GM21529 (cell line): Measurements from ENCODE around the gene FAM78A.
"Not testable (repeated sequence)": the region's sequence is repeated elsewhere in the genome, so short reads cannot be mapped to it uniquely, and the experiment has no call there.

Experiments used
- ATAC-seq: cut with Tn5 transposase; IDR thresholded peaks from one replicate; pipeline ENCODE4 v1.9.1; 2021; ENCODE audit not compliant: unreplicated experiment

FAM78A gene

DNA sequence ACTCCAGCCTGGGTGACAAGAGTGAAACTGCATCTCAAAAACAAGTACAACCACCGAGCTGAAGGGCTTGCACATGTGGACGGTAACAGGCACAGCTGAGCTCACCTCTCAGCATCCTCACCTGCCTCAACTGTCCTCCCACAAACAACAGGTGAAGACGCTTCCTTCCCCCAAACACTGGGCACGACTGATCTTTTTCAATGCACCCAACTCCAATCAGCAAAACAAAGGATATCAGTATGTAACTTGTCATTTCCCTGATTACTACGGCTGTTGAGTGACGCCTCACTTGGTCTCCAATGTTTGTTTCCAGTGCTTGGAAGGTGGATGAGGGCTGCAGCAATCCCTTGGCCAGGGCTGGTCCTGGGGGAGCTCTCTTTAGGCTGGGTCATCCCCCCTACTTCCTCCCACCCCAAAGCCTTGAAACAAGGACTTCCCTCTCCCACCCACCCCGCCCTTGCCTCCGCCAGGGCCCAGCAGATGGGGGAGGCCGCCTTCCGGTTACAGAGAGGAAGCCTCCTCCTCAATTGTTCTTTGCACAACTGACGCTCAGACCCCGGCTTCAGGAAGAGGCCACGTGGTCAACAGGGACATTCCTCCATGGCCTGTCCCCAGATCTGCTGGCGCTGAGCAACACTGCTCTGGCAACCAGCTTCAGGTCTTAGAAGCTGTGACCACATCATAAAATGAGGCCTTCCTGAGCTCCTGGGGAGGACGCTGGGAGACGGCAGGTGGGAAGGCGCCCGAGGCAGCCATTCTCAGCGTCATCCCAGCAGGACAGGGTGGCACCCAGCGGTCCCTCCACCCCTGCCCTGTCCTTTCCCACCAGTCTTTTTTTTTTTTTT lies 5.9 kb downstream of the FAM78A start:
- ATAC-seq: no peak

DNA sequence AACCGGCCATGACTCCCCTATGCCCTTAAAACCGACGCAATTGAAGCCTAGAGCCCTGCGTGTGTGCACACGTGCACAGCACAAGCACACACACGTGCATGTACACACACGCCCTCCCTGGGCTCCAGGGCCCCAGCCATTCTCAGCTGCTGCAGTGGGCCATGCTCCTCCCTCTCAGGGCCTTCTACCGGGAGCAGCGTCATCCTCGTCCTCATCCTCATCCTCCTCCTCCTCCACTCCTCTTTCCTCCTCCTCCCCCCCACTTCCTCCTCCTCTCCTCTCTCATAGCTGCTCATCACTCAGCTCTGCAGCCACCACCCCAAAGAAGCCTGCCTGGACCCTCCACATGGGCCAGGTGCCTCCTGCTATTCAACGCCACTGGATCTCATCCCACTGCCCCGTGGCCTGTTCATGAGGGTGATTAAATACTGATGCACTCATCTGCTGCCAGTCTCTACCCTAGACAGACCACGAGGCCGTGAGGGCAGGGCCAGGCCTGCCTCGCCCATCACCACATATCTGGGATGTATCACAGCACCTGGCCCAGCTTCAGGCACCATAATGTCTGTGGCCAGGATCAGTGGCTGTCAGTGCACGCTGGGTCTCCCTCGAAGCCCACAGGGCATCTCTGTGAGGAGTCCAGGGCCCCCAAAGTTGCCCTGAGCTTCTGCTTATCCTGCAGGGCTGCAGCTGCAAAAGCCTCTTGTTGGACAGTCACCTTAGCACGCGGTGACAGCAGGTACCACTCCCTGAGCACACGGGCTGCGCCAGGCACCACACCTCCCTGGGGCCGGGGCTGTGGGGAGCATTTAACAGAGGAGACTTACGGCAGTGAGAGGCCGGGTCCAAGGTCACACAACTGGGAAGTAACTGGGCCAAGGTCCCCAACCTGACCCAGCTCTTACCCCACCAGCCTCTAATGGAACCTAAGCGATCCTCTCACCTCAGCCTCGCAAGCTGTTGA lies 9.8 kb downstream of the FAM78A start:
- no peak for ATAC-seq

DNA sequence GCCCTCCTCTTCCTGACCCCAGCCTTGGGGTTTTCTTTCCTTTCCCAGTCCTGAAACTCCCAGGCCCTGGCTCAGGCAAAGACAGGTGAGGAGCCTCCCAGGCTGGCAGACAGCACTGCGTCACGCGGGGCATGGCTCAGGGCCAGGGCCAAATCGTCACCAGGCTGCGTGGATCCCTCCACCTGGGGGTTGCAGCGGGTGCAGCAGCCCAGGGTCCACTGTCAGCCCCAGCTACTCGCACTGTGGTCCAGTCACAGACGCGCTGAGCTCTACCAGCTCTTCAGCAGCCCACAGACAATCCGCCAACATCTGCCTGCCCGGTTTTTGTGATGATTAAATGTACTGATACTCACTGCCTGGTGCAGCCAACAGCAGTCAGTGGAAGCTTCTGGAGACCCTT lies 12.1 kb downstream of the FAM78A start:
- no peak for ATAC-seq

DNA sequence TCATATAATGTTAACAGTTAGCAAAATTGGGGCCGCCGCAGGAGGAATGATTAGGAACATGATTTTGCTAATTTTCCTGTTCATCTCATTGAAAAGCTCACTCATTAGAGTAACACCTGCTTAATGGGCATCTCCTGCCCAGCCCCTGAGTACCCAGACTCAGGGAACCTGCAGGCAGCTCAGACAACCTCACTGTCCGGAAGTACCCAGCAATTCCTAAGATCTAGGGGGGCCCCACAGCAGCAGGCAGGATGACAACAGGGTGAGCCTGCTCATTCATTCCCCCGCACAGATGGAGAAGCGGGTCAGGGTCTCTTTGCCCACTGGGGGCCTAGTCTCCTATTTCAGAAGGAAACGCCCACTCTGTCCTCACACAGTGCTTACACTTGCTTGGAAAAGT lies 12.6 kb downstream of the FAM78A start:
- ATAC-seq: no peak

DNA sequence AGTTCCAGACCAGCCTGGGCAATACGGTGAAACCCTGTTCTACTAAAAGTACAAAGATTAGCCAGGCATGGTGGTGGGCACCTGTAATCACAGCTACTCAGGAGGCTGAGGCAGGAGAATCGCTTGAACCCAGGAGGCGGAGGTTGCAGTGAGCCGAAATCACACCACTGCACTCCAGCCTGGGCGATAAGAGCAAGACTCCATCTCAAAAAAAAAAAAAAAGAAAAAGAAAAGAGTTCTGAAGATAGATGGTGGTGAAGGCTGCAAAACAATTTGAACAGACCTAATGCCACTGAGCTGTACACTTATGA lies 13.3 kb downstream of the FAM78A start:
- not testable (repeated sequence) for ATAC-seq

DNA sequence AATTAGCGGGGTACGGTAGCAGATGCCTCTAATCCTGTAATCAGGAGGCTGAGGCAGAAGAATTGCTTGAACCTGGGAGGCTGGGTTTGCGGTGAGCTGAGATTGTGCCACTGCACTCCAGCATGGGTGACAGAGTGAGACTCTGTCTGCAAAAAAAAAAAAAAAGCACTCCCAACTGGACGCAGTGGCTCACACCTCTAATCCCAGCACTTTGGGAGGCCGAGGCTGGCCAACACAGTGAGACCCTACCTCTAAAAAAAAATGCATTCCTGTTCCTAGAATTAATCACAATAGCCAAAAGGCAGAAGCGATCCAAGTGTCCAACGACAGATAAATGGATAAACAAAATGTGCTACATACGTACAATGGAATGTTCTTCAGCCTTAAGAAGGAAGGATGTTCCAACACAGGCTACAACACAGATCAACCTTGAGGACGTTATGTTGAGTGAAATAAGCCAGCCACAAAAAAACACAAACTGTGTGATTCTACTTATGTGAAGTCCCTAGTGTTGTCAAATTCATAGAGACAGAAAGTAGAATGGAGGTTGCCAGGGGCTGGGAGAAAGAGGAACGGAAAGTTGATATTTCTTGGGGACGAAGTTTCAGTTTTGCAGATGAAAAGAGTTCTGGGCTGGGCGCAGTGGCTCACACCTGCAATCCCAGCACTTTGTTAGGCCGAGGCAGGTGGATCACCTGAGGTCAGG lies 13.8 kb downstream of the FAM78A start:
- ATAC-seq: peak; percentile 53

DNA sequence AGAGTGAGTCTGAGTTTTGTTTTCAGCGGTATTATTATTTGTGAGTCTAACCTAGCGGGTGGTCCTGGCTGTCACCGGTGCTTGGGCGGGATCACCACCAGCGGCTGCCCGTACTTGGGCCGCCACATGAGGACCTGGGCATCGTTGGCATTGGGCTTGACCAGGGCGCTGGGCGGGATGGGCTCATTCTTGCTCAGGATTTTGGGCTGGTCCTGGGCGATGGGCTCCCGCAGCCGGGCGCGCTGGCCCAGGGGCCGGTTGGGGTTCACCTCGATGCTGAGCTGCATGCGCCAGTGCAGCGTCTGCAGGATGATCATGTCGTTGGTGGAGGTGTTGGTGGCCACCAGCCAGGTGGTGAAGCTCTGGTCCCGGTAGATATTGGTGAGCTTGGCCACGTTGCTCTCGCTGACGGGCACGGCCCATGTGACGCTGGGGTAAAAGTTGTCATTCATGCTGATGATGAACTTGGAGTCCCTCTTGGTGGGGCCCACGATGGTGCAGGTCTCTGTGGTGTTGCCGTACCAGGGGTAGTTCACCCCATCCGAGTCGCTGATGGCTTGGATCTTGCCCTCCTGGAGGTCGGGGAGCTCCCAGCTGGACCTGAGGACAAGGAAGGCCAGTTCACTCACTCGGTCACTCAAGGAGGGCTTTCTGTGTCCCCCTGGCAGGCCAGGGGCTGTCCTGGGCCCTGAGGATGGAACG lies 15.4 kb downstream of the FAM78A start:
- ATAC-seq: no peak

DNA sequence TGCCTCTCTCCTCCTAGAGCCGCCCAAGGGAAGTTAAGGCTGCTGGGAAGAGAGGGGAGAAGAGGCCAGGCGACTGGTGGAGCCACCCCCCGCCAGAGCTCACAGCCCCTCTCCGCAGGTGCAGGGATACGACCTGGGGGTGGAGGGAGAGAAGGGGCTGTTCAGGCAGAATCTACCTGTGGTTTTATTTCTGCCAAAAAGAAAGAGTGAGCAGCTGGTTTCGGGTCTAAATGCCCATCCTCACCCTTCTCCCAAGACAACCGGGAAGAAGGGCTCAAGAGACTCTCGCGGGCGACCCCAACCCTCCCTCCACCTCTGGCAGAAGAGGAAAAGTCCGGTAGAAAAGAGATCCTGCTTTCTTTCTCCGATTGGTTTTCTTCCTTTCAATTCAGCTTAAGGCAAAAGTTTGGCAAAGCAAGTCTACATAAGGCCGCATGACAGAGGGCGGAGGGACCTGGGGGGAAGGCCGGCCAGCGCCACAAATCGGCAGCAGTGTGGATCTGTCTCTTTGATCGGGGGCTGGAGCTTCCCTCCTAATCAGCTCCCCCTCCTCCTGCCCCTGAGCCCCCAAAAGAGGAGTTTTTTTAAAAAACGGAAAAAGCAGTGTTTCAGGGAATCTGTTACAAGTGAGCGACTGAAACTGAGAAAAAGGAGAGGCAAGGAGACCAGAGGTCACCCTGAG lies 16.3 kb downstream of the FAM78A start:
- no peak for ATAC-seq

DNA sequence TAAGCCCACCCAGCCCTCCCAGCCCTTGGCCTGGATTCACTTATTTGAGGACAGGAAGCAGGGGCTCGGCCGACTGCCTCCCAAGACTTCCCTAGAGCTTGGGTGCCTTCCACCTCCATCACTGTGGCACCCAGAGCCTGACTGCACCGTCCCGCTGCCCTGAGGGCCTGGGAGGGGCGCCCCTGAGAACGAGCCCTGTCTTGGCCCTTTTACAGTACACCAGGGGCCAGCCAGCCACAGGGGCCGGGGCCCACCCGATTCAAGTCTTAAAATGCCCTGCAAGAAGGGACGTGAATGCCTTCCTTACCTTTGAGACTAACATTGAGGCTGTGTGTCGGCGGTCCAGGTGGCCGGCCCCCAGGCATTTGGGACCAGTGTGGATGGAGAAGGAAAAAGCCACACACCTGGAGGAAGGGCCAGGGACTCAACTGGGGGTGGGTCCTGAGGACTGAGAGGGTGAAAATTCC lies 16.8 kb downstream of the FAM78A start:
- no peak for ATAC-seq

DNA sequence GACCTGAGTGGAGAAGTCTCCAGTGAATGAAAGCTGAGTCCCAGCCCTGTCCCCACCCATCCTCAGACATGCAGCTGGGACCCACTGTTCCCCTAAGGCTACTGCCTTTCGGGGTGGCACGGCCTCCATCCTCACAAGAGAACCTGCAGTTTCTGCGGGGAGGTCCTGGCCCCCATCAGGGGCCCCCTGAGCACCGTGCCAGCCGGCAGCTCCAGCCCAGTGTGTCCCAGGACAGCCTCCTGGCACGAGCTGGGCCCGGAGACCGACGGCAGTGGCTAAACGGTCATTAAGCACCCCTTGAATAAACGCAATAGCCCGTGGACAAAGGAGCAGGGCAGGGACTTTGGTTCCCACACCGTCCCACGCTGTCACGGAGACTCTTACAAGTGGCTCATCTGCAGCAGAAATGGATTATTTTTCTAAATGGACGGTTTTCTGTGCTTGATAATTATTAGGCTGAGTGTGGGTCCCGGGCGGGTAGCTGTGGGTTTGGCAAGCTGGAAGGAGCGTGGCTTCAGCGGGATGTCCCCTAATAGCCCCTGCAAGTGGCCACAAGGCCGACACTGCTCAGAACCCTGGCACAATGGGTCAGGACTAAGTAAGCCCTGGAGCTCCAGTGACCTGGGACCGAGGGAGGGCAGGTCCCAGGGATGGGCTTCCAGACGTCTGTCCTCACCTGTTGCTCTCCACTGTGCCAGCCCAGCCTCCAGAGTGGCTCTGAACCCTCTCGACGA lies 17.4 kb downstream of the FAM78A start:
- no peak for ATAC-seq

DNA sequence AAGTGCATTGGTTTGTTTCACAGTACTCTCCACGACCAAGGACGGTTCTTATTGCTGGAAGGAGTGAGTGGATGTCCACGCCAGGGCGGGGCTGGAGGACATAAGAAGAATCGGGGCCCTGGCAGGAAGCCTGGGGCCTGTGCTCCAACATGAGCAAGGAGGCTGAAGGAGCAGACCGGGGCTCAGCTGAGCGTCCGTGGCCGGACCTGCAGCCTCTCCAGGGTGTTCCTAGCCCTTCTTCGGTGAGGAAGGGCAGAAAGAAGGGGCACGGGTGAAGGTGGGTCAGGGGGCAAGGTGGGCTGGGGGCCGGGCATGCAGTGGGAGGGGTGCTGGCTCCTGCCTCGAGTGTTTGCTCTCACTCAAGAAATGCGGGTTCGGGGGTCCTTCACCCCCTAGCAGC lies 18.1 kb downstream of the FAM78A start:
- no peak for ATAC-seq

DNA sequence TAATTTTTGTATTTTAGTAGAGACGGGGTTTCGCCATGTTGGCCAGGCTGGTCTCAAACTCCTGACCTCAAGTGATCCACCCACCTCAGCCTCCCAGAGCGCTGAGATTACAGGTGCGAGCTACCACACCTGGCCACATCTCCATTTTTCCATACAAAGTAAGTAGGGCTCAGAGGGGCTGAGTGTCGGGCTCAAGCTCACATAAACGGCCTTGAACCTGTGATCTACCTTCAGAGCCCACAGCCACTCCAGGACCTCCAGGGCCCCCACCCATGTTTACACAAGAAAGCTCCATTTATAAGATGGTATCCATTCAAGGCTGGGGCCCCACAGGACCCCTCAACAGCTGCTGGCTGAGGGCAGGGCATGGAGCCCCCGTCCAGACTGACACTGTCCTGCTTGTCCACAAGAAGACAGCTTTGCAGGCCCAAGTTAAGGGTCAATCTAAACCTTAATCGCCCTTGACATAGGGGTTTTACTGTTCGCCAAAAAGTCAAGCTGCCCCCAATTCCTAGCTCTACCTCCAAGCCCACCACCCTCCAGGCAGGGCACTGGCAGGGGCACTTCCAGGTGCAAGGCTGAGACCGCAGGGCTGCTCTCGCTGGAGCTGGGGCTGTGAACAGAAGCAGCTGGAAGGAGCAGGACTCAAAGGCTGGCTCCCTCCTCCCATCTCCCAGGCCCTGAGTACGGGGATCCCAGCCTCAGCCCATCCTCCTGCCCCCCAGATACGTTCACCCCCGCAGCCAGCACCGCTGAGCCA lies 18.9 kb downstream of the FAM78A start:
- no peak for ATAC-seq

DNA sequence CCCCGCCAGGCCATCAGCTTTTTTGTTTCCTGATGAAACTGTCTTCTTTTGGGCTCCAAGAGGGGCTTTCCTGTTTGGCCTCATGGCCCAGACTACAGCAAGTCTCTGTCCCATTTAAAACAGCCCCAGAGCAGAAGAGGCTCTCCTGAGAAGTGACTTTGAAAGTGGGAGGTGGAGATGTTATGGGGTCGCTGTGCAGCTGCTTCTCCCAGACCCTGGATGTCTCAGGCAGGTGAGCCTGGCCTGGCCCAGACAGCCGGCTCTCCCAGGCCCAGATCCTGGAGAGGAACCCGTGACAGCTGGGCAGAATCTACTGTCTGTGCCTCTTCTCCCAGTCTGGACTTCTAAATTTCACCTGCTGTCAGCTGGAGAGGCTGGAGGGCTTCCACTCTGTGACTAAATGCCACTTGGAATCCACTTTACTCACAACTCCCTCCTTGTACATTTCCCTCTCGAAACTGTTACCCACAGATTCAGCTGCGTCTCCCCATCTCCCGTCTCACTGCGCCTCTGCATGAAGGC lies 20.6 kb downstream of the FAM78A start:
- no peak for ATAC-seq

DNA sequence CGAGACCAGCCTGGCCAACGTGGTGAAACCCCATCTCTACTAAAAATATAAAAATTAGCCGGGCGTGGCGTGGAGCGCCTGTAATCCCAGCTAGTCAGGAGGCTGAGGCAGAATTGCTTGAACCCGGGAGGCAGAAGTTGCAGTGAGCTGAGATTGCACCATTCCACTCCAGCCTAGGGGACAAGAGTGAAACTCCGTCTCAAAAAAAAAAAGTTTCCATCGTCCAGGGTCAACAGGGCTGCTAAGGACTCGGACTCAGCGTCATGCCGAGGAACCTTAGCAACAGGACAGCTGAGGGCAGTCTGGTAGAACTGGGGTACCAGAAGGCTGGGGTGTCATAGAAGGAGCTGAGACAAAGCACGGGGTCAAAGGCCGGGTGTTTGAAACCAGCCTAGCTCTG lies 21.7 kb downstream of the FAM78A start:
- ATAC-seq: no peak

DNA sequence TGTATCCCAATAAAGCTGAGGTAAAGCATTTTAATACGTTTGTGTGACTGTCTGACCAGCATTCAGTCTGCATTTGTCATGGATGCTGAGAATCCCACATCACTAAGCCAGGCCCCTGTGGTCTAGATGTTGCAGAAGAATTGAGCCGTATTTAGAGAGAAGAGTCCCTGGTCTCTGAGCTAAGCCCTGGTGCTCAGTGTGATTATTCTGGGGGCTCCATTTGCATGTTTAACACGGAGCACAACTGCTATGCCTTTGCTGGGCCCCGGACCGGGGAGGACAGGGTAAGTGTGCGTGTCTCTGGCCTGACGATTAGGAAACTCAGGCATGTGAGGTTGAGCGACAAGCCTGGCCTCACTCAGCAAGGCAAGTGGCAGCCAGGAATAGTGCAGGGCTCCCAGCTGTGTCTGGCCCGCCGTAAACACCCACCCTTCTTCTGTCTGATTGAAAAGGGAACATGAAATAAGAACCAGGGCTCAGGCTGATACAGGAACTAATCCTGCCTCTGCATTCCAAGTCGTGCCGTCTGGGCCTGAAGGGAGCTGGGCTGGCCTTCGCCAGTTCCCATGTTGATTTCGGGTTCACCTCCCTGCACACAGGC lies 22.3 kb downstream of the FAM78A start:
- no peak for ATAC-seq

DNA sequence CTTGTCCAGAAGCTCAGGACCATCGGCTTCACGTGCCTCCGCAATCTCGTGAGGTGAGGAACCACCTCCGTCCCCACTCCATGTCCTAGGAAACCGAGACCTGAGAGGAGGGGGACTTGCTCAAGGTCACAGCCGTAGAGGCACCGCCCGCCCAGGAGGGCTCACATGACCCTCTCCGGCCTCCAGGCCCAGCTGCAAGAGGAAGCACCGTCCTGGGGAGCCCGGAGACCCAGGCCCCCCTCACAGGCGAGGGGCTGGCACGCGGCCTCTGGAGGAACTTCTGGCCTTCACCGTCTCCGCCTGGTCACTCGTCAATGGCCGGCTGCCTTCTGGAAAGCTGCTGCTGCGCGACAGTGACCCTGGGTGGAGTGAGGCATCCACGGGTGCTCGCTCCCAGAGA lies 24.2 kb downstream of the FAM78A start:
- ATAC-seq: no peak

DNA sequence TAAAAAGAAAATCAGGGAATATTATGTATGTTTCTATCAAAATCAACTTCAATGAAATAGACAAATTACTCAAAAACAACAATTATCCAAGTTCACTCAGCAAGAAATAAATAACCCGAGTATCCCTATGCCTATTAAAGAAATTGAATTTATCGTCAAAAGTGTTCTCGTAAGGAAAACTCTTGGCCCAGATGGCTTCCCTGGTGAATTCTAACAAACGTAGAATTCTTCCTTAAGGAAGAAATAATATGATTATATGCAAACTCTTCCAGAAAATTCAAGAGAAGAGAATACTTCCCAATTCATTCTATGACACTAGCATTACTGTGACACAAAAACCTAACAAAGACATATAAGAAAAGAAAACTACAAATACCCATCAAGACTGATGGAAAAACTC lies 29.7 kb downstream of the FAM78A start:
- no peak for ATAC-seq

DNA sequence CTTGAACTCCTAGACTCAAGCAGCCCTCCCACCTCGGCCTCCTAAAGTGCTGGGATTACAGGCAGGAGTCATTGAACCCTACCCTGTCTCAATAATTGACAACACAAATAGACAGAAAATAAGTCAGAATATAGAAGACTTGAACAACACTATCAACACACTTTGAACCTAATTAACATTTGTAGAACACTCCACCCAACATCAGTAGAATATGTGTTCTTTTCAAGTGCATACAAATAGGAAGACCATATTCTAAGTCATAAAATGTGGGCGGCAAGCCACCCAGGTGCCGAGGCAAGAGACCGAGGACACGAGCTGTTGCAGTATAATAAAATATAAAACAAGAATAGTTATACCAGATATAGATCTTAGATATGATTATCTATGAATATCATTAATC lies 32.0 kb downstream of the FAM78A start:
- ATAC-seq: not testable (repeated sequence)
